HG03457 (cell line): ENCODE data around the gene SLC16A10.

ENCODE experiments used
- ATAC-seq: cut with Tn5 transposase; IDR thresholded peaks from one replicate; pipeline ENCODE4 v1.9.1; 2021; ENCODE audit warnings: moderate number of reproducible peaks; ENCODE audit not compliant: unreplicated experiment

SLC16A10 gene

DNA sequence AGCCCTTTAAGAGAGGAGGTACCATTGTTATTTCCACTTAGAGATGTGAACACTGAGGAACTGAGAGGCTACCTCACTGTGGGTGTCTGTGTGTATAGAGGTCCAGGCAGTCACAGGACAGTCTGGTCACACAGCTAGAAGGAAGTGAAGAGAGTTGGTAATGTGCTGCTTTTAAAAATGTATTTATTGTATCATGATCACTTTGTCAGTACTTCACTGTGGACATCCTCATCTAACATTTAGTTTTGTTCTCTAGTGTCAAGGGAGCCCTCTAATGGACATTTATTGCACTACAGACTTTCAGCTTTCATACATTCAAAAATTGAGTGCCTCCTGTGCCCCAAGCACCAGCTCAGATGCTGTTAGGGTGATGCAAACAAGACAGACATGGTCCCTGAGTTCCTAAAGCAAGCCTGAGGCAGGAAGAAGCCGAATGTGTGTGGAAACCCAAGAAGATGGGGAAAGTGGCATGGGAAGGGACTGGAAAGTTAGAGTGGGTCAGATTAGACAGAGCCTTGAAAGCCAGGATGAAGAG, 123.0 kb downstream of the SLC16A10 start:
- no peak for ATAC-seq

DNA sequence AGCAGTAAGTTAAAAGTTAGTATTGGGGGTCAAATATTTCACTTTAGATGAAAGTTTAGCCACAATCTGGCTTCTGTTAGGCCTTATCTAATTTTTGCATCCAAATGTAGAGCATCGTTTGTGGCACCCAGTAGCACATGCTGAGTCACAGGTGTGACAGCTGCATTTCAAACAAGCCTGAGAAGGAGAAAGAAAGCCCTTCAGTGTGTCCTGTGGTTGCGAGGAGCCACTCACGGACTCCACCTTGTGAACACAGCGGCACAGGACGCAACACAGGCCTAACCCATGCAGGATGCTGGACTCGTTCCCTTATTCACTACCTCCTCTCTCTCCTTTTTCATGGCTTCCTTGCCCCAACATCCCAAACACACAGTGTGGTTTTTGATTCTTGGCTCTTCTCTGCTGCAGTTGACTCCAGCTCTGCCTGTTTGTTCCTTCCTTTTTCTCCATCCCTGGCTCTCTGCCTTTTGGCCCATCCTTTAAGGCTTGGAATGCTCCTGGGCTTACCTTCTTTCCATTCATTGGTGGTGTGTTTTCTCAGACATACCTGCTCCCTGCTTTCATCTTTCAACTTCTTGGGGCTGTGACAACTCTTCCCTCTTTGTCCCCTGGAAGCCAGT, 124.2 kb downstream of the SLC16A10 start:
- no peak for ATAC-seq

DNA sequence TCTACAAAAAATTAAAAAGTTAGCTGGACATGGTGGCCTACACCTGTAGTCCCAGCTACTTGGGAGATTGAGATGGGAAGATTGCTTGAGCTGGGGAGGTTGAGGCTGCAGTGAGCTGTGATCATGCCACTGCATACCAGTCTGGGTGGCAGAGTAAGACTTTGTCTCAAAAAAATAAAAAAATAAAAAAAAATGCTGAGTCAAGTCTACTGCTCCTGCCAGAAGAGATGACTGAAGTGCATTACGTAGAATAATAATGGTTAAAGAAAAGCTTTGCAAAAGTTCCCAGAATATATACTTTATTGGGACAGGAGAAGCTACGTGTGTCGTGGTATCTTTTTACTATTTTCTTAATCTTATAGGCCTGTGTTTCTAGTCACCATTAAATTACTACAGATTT, 125.3 kb downstream of the SLC16A10 start:
- ATAC-seq: no peak

DNA sequence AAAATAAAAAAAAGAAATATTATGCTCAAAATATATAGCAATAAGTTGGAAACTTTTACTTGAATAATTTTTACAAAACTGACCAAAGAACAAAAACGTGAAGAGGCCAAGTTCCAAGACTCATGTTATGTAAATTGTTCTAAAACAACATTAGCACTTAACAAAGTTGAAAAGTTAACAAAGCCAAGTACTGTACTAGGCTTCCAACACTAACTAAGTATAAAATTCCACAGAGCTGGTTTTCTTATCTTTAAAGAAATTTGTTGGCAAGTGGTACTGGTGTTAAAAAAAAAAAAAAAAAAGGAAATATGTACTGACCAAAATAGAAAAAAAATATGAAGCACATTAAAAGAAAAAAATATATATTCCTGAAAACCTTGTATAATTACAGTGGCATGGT, 127.8 kb downstream of the SLC16A10 start:
- no peak for ATAC-seq

DNA sequence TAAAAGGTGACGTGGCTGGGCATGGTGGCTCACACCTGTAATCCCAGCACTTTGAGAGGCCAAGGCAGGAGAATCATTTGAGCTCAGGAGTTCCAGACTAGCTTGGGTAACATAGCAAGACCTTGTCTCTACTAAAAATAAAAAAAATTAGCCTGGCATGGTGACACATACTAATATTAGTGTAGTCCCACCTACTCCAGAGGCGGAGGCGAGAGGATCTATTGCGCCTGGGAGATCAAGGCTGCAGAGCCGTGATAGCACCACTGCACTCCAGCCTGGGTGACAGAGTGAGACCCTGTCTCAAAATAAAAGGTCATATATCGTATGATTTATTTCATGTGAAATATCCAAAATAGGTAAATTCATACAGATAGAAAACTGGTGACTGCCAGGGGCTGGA, 132.5 kb downstream of the SLC16A10 start:
- ATAC-seq: no peak

DNA sequence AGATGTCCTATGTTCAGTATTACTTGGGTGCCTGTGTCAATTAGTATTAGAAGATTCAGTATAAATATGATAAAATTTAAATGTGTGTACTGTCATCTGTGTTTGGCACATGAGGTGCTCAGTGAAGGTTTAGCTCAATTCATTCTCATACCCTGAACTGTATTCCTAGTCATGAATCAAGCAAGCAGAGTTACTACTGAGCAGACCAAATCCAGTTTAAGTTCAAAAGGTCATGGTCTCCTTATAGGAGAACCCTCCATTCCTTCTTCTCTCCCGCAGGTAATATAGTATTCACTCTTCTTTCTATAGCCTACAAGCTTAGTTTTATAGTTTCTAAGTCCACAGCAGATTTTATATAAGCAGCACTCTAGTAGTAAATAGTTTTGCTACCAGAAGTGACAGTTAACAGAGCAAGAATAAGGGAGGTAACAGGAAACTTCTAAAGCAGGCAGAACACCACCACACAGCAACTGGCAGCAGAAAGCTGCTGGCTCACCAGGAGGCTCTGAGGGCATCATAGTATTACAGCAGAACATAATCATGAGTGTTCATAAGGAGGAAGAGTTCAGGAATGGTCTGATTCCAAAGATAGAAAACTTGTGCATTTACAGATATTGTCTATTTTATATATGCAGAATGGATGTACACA, 133.2 kb downstream of the SLC16A10 start:
- ATAC-seq: no peak

DNA sequence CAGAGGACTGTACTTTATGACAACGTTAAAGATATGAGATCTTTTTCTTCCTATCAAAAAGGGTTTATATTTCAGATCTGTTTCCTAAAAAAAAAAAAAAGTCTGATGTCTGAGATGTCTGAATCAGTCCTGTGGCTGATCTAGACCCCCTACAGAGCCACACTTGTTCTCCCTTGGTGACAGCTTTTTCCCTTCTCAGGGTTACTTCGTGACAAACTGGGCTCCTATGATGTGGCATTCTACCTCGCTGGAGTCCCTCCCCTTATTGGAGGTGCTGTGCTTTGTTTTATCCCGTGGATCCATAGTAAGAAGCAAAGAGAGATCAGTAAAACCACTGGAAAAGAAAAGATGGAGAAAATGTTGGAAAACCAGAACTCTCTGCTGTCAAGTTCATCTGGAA, 134.5 kb downstream of the SLC16A10 start:
- no peak for ATAC-seq

DNA sequence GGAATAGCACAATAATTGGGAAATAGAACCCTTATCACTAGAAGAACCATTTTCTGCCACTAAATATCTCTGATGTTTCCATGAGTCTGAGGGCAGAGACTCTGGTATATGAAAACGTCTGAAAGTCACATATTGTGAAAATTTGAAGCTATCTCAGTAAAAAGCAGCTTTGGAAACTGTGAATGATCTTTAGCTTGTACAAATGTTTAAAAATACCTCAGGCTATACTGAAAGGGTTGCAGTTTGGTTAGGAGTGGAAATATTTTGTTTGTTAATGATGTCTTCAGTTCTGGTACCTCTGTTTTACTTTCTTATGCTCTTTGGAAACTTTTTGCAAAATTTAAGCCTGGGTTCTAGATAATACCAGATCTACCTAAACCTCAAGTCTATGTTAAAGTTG, 135.0 kb downstream of the SLC16A10 start:
- no peak for ATAC-seq

DNA sequence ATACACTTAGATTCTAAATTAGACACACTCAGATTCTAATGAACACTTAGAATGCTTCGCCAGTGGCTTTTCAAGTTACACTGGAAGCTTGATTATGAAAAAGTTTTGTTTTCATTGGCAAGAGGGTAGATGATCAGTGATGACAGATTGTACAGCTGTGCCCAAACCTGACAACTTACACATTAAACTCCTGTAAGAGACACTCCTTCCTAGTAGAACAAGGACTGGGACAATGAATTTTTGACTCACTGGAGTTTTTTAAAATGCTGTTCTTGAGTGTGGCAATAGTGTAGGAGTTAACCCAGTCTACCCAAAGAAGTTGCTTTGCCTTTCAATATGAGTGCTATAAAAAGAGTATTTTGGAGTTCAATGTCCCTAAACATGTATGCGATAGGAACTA, 140.8 kb downstream of the SLC16A10 start:
- no peak for ATAC-seq

DNA sequence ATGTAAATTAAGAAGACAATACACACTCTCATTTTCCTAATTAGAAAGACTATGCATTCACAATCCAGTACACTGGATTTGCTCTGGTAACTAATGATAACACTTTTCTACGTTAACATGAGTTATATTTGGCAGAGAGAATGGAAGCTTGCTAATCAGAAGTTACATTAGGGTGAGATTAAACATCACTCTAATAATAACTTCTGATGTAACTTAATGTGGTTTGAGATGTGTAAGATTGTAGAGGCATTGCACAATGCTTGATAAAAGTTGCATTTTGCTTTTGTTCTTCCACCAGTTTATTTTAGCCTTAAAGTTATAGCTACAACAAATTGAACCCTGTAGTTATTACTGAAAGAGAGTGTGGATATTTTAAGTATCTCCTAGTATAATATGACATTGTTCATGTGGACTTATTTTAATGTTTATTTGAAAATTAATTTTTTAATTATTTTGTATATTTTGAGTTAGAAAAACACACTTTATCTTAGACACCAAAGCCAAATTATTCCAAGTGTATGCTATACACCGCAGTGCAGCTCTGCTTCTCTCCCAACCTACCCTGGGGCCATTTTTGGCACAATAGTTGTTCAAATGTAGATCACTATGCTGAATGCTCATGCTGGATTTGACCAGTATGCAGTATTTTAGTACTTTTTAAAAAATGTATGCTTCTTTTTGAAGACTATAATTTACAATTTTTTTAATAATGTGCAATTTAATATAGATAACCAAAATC, 143.2 kb downstream of the SLC16A10 start:
- no peak for ATAC-seq

DNA sequence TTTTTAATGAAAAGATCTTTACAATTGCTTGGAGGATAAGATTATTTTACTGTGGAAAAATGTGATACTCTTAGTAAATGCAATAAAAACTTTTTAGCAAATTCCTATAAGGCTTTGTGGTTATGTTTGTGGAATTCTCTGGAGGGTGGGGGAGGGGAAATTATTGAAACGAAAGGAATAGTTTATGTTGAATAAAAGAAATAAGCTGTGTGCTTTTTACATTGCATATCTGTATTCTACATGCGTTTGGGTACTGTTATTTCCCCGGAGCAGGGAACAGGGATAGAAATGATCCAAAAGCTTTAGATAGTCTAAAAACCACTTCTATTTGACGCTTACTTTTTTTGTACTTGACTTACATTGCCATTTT, 143.8 kb downstream of the SLC16A10 start:
- ATAC-seq: no peak

DNA sequence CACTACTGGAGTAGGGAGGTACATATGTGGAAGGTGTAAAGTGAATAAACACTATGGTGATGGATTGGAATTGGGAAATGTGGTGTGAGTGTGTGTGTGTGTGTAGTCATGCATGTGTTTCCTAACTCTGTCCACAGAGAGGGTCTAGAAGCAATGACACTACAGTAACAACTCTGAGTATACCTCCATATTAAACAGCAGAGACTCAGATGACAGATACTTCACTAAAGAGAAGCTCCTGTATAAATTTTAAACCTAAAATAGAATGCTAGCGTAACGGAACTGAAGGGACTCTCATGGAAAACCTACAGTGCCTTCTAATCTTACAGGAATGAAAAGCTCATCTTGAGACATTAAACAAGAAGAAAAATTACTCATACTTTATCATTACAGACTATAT, 150.5 kb downstream of the SLC16A10 start:
- no peak for ATAC-seq

DNA sequence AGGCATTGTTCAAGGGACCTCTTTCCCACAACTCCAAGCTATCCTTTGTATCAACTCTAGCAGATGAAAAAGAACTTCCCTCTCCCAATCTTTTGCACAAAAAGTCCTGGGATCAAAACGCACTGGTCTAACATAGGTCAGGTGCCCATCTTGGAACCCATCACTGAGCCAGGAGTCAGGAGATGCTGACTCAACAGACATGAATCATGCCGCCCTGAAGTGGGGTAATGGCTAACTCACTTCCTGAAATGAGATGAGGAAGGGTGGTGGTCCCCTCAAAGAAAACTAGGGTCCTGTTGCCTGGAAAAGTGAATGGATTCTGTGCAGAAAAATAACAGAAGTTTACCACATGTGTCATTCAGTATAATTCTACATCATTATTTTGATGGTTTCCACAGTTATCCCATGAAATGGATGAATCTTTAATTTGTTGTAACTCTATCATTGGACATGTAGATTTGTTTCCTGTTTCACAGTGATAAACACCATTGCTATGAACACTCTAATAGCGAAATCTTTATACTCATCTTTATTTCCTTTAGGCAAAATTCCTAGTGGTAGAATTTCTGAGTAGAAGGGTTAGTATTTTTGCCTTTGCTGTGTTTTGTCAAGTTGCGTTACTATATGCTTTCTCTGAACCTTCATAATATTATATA, 151.3 kb downstream of the SLC16A10 start:
- no peak for ATAC-seq

DNA sequence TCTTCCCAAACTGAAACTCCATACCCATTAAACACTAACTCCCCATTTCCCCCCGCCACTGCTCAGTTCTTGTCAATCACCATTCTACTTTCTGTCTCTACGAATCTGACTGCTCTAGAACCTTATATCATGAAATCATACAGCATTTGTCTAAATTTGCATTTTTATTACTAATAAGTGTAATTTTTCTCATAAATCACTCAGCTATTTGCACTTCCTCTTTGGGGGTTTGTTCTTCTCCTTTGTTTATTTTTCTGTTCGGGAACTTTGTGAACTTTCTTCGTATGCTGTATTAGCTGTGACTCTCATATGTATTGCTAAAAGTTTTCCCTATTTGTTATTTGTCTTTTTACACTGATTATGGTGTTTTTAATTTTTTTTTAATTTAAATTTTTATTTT, 152.2 kb downstream of the SLC16A10 start:
- no peak for ATAC-seq

DNA sequence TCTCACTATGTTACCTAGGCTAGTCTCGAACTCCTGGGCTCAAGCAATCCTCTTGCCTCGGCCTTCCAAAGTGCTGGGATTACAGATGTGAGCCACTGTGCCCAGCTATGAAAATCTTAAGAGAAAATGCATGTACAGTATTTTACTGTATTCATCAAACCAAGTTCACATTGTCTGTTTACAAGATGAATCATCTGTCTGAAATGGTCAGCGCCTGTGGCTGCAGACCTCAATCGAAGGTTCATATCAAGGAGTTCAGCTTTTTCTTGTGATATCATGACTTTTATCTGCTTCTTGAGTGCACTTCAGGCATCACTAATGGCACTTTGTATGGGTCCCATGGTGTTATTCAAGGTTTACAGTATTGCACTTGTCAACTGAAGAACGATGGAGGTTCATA, 155.1 kb downstream of the SLC16A10 start:
- no peak for ATAC-seq

DNA sequence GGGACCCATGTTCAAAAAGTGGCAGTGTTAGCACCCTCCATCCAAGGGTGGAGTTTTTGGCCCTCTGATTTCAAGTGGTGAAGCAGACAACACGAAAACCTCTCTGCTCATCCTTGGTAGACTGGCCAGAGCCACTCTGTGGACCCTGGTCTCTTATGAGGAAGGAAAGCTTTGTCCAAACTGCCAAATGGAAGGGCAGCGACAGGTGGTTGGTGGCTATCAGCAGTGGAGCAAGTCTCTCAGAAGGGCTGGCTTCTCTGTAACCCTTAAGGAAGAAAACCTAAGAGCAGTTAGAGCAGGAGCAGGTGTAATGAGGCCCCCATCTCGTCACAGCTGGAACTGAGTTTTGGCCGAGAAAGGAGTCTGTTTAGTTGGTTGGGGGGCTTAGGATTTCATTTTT, 155.8 kb downstream of the SLC16A10 start:
- no peak for ATAC-seq

DNA sequence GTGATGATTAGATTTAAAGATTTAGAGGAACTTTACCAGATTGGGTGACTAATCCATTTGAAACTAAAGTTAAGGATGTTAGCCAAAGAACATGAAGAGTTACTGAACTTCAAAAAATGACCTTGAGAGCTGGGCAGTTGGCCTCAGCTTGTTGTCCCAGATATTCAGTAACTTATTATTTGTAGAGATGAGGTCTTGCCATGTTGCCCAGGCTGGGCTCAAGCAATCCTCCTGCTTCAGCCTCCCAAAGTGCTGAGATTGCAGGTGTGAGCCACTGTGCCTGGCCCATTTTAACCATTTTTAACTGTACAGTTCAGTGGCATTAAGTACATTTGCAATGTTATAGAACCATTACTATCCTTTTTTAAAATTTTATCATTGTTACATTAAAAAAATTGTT, 161.5 kb downstream of the SLC16A10 start:
- ATAC-seq: no peak

DNA sequence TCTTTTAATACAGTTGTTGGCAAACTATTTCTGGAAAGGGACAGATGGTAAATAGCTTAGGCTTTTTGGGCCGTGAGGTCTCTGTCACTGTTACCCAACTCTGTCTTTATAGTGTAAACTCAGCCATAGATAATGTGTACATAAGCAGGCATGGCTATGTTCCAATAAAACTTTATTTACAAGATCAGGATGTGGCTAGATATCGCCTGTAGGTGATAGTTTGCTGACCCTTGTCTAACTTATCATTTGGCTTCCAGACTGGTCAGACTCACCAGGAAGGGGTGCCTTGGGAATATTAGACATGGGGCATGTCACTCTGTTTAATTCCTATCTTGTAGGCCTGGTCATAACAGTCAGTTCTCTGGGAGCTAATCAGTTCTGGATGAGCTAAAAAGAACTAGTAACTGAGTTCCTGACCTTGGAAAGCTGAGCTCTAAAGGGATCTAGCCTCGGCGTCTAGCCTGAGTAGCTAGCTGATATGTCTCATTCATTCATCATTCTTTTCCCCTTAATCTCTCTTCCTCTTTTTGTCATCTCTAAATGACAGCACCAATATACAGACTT, 163.6 kb downstream of the SLC16A10 start:
- no peak for ATAC-seq

DNA sequence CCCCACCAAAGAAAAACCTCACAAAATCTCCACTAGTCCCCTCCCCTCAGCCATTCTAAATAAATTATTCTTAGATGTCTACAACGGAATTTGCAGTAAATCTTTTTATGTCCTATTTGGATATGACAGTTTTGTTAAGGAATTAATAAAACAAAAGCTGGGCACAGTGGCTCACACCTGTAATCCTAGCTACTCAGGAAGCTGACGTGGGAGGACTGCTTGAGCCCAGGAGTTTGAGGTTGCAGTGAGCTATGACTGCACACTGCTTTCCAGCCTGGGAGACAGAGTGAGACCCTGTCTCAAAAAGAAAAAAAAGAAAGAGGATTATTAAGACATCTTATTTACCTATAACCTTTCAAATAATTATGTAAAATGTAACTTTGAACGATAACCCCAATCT, 165.4 kb downstream of the SLC16A10 start:
- ATAC-seq: no peak

DNA sequence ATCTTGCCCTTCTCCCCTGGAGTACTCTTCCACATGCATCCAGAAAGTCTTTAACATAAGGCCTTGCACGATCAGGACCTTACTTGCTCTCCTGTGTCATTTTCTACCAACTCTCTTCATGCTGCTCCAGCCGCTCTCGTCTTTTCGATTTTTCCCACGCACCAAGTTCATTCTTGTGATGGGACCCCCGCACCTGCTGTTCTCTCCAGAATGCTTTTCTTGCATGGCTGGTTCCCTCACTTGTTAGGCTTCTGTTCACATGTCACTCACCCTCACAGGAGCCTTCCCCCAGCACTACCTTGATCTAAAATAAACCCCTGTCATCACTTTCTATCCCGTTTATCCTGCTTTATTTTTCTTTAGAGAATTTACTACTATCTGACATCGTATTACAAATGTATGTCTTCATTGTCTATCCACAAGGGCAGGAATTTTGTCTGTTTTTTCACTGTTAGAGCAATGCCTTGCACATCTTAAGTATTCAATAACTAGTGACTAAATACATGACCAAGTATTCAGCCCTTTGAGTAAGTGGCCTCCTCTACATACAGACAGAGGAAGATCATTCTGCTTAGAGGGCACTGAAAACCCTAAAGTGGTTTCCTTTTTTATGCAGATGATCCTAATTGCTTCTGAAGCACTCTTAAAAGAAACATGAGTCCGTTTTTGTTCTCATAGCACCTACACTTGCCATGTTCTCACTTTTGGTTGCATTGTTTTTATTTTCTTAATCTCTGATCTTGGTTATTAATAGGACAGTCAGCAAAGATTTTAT, 166.9 kb downstream of the SLC16A10 start:
- ATAC-seq: no peak

DNA sequence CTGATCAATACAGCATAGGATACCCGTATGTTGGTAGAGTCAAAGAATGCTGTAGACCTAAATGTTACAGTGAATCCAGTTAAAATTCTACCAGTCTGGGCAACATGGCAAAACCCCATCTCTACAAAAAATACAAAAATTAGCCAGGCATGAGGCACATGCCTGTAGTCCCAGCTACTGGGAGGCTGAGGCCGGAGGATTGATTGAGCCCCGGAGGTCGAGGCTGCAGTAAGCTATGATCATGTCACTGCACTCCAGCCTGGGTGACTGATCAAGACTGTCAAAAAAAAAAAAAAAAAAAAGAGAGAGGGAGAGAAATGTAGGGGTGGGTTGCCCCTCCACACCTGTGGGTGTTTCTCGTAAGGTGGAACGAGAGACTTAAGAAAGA, 167.5 kb downstream of the SLC16A10 start:
- no peak for ATAC-seq
